ENCODE data around the gene C4orf50.

The C4orf50 gene

GRCh38 chr4:5933996-5934831 lies 84.0 kb downstream of the C4orf50 start:
- DNase-seq: no peak

- no peak for DNase-seq
Measured at GRCh38 chr4:5933116-5933515, 85.1 kb downstream of the C4orf50 start.

DNA sequence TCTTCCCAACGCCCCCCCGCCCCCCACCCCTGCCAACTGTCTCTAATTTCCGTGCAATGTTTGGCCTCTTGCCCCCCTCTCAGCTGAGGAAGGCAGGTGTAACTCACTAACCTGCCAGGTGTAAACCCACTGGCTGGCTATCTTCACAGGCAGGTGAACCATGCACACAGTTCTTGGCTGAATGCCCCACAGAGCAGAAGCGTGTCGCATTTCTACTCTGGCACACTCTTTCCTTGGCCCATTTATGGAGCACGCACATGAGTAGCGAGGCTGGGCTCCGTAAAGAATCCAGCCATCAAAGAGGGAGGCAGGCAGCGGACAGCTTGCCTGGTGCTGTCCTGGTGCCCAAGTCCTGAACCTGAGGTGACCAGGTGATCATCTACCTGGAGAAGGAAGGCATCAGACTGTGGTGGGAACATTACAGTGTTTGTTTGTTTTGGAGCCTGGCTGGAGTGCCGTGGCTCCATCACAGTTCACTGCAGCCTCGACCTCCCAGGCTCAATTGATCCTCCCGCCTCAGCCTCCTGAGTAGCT lies 86.1 kb downstream of the C4orf50 start:
- no peak for DNase-seq

- no peak for DNase-seq
Measured at GRCh38 chr4:5931526-5931925, 86.7 kb downstream of the C4orf50 start.

DNA sequence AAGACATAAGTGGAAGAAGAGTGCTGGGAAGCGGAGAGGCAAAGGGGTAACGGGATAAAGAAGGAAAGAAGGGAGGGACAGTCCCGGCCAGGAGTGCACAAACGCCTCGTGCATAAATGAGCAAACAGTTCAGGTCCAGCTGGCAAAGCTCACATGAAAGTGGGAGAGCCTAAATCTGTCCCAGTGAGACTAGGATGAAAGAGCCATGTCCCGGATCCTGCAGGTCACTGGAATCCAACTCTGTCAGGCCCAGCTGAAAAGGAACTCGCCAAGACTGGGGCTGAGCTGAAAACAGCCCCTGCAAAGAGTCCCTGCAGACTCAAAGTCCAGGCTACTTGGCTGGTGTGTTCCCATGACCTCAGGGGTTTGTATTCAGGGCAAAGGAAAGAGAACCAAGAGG lies 87.4 kb downstream of the C4orf50 start:
- no peak for DNase-seq

DNA sequence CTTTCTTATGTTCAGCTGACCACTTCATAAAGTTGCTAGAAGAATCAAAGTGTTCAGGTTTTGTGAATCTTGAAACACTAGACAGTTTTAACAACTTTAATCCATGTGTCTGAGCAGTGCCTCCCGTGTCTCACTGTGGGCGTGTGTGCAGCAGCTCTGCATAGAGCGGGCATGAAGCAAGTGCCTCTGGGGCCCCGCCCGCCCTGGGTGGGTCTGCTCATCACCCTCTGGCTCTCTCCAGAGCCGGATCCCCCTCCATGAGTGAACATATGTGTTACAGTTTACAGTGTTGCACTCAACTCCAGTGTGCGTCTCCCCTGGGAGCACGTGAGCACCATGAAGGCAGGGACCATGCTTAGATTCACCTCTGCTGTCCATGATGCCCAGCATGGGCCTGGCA lies 87.8 kb downstream of the C4orf50 start:
- DNase-seq: no peak

DNA sequence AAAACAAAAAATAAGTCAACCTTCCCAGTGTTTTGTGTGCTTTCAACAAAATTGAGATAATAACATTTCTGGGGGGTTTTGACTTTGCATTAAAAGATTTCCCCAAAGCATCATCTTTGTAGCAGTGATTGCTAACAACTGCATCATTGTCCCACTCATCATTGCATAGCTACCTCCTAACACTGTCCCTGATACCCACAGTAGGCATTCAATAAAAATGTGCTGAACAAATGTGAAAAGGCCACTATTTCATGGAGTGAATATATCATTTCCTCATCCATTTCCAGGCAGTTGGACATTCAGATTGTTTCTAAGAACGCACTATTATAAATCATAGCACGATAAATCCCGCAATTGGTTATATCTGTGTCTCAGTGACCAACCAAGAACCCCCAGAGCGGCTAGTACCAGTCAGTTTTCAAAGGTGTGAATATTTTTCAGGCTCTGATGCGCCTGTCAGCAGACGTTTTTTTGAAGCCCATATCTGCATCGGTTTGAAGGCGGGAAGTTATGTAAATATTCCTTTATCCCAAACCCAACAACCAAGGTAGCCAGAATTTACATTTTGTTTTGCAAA lies 89.3 kb downstream of the C4orf50 start:
- no peak for DNase-seq

GRCh38 chr4:5928274-5928673 lies 90.0 kb downstream of the C4orf50 start:
- no peak for DNase-seq

GRCh38 chr4:5927747-5928146 lies 90.5 kb downstream of the C4orf50 start:
- DNase-seq: no peak

GRCh38 chr4:5927116-5927515 lies 91.1 kb downstream of the C4orf50 start:
- DNase-seq: no peak

- DNase-seq: no peak
Measured at GRCh38 chr4:5926598-5926997, 91.6 kb downstream of the C4orf50 start.

DNA sequence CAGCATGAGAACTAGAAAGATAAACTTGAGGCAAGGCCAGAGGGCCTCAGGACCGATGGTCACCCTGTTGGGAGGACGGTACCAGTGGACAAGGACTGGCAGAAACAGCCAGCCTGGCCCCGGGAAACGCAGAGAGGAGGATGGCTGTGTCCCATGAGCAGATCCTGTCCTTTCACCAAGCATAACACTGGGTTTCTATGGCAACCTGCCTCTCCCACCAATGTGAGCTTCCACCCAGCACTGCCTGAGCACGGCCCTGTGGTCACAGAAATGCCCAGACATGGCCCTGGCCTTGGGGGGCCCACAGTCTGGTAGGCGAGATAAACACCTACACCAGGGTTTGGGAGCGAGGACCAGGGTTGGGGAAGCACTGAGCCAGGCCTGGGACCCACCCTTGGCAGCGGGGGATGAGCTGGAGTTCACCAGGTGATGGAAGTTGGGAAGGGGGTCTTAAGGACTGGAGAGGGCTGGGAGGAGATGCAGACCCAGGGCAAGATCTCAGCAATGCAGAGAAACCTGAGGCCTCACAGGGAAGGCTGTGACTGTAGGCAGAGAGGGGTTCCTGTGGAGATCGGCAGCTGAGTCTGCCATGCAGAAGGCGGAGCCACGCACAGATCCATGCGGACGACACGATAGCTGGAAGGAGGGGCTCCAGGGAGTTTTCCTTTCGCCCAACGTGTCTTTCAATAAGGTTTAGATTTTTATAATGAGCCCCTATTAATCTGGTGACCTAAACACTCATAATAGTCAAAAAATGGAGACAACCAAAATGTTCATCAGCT lies 92.6 kb downstream of the C4orf50 start:
- DNase-seq: no peak

GRCh38 chr4:5924461-5925125 lies 93.6 kb downstream of the C4orf50 start:
- no peak for DNase-seq

- no peak for DNase-seq
Measured at GRCh38 chr4:5923376-5923775, 94.9 kb downstream of the C4orf50 start.

- DNase-seq: no peak
Measured at GRCh38 chr4:5922556-5922955, 95.7 kb downstream of the C4orf50 start.

GRCh38 chr4:5921981-5922380 lies 96.2 kb downstream of the C4orf50 start:
- no peak for DNase-seq

DNA sequence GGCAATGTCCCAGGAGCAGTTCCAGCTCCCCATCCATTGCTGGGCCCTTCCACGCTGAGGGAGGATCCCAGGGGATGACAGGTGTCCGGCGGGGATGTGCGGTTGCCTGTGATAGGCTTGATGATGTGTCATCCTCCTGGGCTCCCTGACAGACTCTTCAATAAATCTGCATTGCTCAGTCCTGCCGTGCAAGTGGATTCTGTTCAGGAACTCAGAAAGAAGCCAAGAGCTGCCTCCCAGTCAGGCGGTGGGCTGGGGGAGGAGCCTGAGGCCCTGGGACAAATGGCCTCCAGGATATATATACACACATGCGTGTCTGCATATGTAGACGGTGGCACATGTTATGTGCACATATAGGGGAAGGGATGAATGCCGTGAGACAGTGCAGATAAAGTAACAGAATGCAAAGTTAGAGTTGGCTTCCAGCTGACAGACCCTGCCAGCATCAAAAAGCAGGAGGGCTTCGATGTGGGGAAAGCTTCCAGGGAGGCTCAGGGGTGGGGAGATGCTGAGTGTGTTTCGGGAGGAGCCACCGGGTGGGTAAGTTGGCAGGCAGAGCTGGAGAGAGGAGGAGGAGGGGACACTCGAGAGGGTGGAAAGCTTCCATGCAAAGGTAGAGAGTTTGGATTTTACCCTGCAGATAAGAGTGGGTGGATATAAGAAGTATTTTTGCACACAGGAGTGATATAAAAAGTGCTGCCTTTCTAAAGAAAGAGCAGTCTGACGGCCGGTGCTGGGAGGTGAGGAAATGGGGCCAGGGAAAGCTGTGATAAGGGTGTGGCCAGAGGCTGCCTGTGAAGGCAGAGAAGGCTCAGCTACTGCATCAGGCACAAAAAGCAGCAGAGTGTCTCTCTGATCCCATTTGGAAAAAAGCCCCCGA lies 96.9 kb downstream of the C4orf50 start:
- no peak for DNase-seq

- DNase-seq: no peak
Measured at GRCh38 chr4:5919571-5919970, 98.7 kb downstream of the C4orf50 start.

DNA sequence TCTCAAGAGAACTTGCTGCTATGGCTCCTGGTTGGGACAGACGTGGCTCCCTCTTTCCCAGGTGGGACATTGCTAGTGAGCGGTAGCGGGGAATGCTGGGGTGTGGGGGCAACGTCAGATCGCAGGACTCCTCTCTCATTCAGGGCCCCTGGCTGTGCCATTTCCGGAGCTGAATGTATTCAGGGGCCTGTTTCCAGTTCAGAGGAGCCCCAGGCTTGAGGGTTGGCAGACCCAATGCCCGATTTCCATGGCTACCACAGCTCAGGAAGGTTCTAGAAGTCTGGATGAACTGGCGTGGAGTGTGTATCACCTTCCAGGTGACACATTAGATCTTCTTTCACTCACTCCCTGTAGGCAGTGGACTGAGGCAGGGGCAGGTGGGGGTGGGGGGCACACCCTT lies 99.2 kb downstream of the C4orf50 start:
- DNase-seq: no peak

- no peak for DNase-seq
Measured at GRCh38 chr4:5918331-5918985, 99.8 kb downstream of the C4orf50 start.

GRCh38 chr4:5917672-5918071 lies 100.6 kb downstream of the C4orf50 start:
- DNase-seq: no peak
